ENCODE measurements around the gene COA1. TPM values are rescaled to one million over a fixed set of nuclear protein-coding genes. Genes with fewer than 3 reads are reported as not detected.

Gene COA1
- total RNA-seq, 2 experiments from 2014 or later, result 63.9 to 96.0 TPM

DNA sequence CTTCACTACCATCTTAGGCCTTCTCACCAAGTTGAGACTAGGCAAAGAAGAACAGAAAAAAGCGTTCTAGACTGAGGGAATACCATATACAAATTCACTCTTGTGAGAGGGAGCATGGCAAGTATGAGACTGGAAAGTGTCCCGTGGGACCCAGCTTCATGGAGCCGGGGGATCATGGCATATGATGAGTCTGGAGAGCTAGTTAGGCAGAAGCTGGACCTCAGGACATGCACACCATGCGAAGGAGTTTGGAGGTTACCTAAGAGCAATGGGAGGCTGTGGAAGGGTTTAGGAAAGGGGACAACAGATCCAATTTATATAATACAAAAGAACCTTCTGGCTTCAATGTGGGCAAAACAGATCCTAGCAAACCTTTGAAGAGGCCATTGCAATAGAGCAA, 112.3 kb downstream of the COA1 start:
- Histone ChIP-seq H3K4me3 (ENCODE audit: low read depth, low read length, poor library complexity, severe bottlenecking) (no peak overlapping the region), H3K4me2 (ENCODE audit: low read length) (no peak overlapping the region), H3K27ac (ENCODE audit: low read depth, low read length, poor library complexity, severe bottlenecking) (no peak overlapping the region), H2AFZ (ENCODE audit: low read length) (no peak overlapping the region), H3K9me2 (ENCODE audit: insufficient read depth, low read length) (no peaks in the 10 kb centered on the region), H3K9me3 (ENCODE audit: low read length) (no peaks in the 10 kb centered on the region), H3K79me2 (ENCODE audit: insufficient read depth, low read depth, low read length) (peaks cover 6% of the 10 kb centered on the region; the same call in 1 of the 2 replicates), H4K20me1 (ENCODE audit: insufficient read depth, low read length) (0 out of 2 replicates have a peak, but pooled peaks cover 10% of the 10 kb centered on the region), H3K36me3 (ENCODE audit: insufficient read depth, low read length) (peaks cover 90% of the 10 kb centered on the region), H3K4me1 (ENCODE audit: insufficient read depth, low read length, poor library complexity, severe bottlenecking) (peaks cover 15% of the 10 kb centered on the region)
- no peak for DNase-seq (ENCODE audit: low spot score)
- intact Hi-C loops (cut with micrococcal nuclease; ENCODE audit: unreplicated experiment), result no loop called here
- no TSS peak for BruUV-seq (replicated peaks)
- POLR2A ChIA-PET, result interaction anchor here (0.5 to 0.7 kb wide), 3 partner anchors 8 to 137 kb away, joined by 3 to 4 read pairs (median 3); no protein-coding TSS in a partner anchor
- no peak for TF ChIP-seq EZH2phosphoT487 (IDR thresholded peaks at IDR 0.05; ENCODE audit: borderline replicate concordance, low read depth, low read length)
- TF ChIP-seq, protein P1, sequence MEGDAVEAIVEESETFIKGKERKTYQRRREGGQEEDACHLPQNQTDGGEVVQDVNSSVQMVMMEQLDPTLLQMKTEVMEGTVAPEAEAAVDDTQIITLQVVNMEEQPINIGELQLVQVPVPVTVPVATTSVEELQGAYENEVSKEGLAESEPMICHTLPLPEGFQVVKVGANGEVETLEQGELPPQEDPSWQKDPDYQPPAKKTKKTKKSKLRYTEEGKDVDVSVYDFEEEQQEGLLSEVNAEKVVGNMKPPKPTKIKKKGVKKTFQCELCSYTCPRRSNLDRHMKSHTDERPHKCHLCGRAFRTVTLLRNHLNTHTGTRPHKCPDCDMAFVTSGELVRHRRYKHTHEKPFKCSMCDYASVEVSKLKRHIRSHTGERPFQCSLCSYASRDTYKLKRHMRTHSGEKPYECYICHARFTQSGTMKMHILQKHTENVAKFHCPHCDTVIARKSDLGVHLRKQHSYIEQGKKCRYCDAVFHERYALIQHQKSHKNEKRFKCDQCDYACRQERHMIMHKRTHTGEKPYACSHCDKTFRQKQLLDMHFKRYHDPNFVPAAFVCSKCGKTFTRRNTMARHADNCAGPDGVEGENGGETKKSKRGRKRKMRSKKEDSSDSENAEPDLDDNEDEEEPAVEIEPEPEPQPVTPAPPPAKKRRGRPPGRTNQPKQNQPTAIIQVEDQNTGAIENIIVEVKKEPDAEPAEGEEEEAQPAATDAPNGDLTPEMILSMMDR (conservative IDR thresholded peaks at IDR 0.05; ENCODE audit: low read length), result no peak
- CTCF ChIA-PET (ENCODE audit: unreplicated experiment), result no interaction called here

- no TSS peak for BruUV-seq (replicated peaks)
- Histone ChIP-seq H3K9me2 (ENCODE audit: insufficient read depth, low read length) (no peaks in the 10 kb centered on the region), H4K20me1 (ENCODE audit: insufficient read depth, low read length) (0 out of 2 replicates have a peak, but pooled peaks cover 10% of the 10 kb centered on the region), H3K4me2 (ENCODE audit: low read length) (no peak overlapping the region), H3K79me2 (ENCODE audit: insufficient read depth, low read depth, low read length) (peaks cover 6% of the 10 kb centered on the region; the same call in 1 of the 2 replicates), H3K36me3 (ENCODE audit: insufficient read depth, low read length) (peaks cover 90% of the 10 kb centered on the region), H3K9me3 (ENCODE audit: low read length) (no peaks in the 10 kb centered on the region), H2AFZ (ENCODE audit: low read length) (no peak overlapping the region), H3K27ac (ENCODE audit: low read depth, low read length, poor library complexity, severe bottlenecking) (no peak overlapping the region), H3K4me3 (ENCODE audit: low read depth, low read length, poor library complexity, severe bottlenecking) (no peak overlapping the region), H3K4me1 (ENCODE audit: insufficient read depth, low read length, poor library complexity, severe bottlenecking) (peaks cover 9% of the 10 kb centered on the region)
- intact Hi-C loops (cut with micrococcal nuclease; ENCODE audit: unreplicated experiment), result no loop called here
- POLR2A ChIA-PET, result interaction anchor here (1.4 kb wide), 1 partner anchor 11 kb away, joined by 4 read pairs; no protein-coding TSS in a partner anchor
- CTCF ChIA-PET (ENCODE audit: unreplicated experiment), result no interaction called here
- TF ChIP-seq, protein P1 (conservative IDR thresholded peaks at IDR 0.05; ENCODE audit: low read length), result no peak
- no peak for TF ChIP-seq EZH2phosphoT487 (IDR thresholded peaks at IDR 0.05; ENCODE audit: borderline replicate concordance, low read depth, low read length)
- DNase-seq (ENCODE audit: low spot score), result no peak
These were observed 113.7 kb downstream of the COA1 start for GRCh38 chr7:43615558-43616145.
